ENCODE results near the gene PCED1B.

Gene PCED1B

GRCh38 chr12:47202176-47202575 lies 122.8 kb downstream of the PCED1B start:
- WGBS, 2 experiments = 89 to 91% methylated on average over 2 of the region's 2 CpGs
- Histone ChIP-seq H3K4me1 (ENCODE audit: control insufficient read depth, insufficient read depth, low read length) (peaks cover 2% of the 10 kb centered on the region), H3K9me3 (ENCODE audit: control insufficient read depth, low read length) (no peaks in the 10 kb centered on the region), H3K27ac (ENCODE audit: insufficient read depth, low read depth, low read length, poor library complexity, severe bottlenecking) (no peak overlapping the region), H3K36me3 (ENCODE audit: control insufficient read depth, insufficient read depth, low read length) (no peaks in the 10 kb centered on the region), H3K27me3 (ENCODE audit: control insufficient read depth, insufficient read depth, low read length, poor library complexity, severe bottlenecking) (no peaks in the 10 kb centered on the region), H3K4me3 (ENCODE audit: insufficient read depth, low read depth, low read length) (no peak overlapping the region)

GRCh38 chr12:47205532-47206449 lies 126.4 kb downstream of the PCED1B start:
- no peaks in the 10 kb centered on the region for H3K27me3 ChIP-seq (ENCODE audit: control insufficient read depth, insufficient read depth, low read length, poor library complexity, severe bottlenecking)
- WGBS, 2 experiments = 43 to 53% methylated on average over 8 of the region's 8 CpGs
- H3K4me1 ChIP-seq (ENCODE audit: control insufficient read depth, insufficient read depth, low read length) = peaks cover 7% of the 10 kb centered on the region
- no peaks in the 10 kb centered on the region for H3K9me3 ChIP-seq (ENCODE audit: control insufficient read depth, low read length)
- no peaks in the 10 kb centered on the region for H3K36me3 ChIP-seq (ENCODE audit: control insufficient read depth, insufficient read depth, low read length)
- H3K27ac ChIP-seq (ENCODE audit: insufficient read depth, low read depth, low read length, poor library complexity, severe bottlenecking) = no peak overlapping the region
- no peak overlapping the region for H3K4me3 ChIP-seq (ENCODE audit: insufficient read depth, low read depth, low read length)

- WGBS, 2 experiments = 98 to 99% methylated on average over 4 to 5 of the region's 5 CpGs
- H3K36me3 ChIP-seq (ENCODE audit: control insufficient read depth, insufficient read depth, low read length) = no peaks in the 10 kb centered on the region
- no peaks in the 10 kb centered on the region for H3K27me3 ChIP-seq (ENCODE audit: control insufficient read depth, insufficient read depth, low read length, poor library complexity, severe bottlenecking)
- no peak overlapping the region for H3K4me3 ChIP-seq (ENCODE audit: insufficient read depth, low read depth, low read length)
- no peak overlapping the region for H3K27ac ChIP-seq (ENCODE audit: insufficient read depth, low read depth, low read length, poor library complexity, severe bottlenecking)
- no peaks in the 10 kb centered on the region for H3K9me3 ChIP-seq (ENCODE audit: control insufficient read depth, low read length)
- H3K4me1 ChIP-seq (ENCODE audit: control insufficient read depth, insufficient read depth, low read length) = peaks cover 7% of the 10 kb centered on the region
Measured at GRCh38 chr12:47206450-47207339, 127.3 kb downstream of the PCED1B start.

- H3K4me3 ChIP-seq (ENCODE audit: insufficient read depth, low read depth, low read length) = no peak overlapping the region
- H3K27me3 ChIP-seq (ENCODE audit: control insufficient read depth, insufficient read depth, low read length, poor library complexity, severe bottlenecking) = no peaks in the 10 kb centered on the region
- WGBS, 2 experiments = 89 to 94% methylated on average over 2 of the region's 2 CpGs
- H3K36me3 ChIP-seq (ENCODE audit: control insufficient read depth, insufficient read depth, low read length) = no peaks in the 10 kb centered on the region
- no peaks in the 10 kb centered on the region for H3K9me3 ChIP-seq (ENCODE audit: control insufficient read depth, low read length)
- no peak overlapping the region for H3K27ac ChIP-seq (ENCODE audit: insufficient read depth, low read depth, low read length, poor library complexity, severe bottlenecking)
- H3K4me1 ChIP-seq (ENCODE audit: control insufficient read depth, insufficient read depth, low read length) = peaks cover 7% of the 10 kb centered on the region
Measured at GRCh38 chr12:47207340-47207717, 127.9 kb downstream of the PCED1B start.

- 91 to 95% methylated on average over 3 of the region's 3 CpGs for WGBS, 2 experiments
- no peaks in the 10 kb centered on the region for H3K36me3 ChIP-seq (ENCODE audit: control insufficient read depth, insufficient read depth, low read length)
- H3K27ac ChIP-seq (ENCODE audit: insufficient read depth, low read depth, low read length, poor library complexity, severe bottlenecking) = no peak overlapping the region
- H3K4me1 ChIP-seq (ENCODE audit: control insufficient read depth, insufficient read depth, low read length) = peaks cover 7% of the 10 kb centered on the region
- no peak overlapping the region for H3K4me3 ChIP-seq (ENCODE audit: insufficient read depth, low read depth, low read length)
- H3K27me3 ChIP-seq (ENCODE audit: control insufficient read depth, insufficient read depth, low read length, poor library complexity, severe bottlenecking) = no peaks in the 10 kb centered on the region
- H3K9me3 ChIP-seq (ENCODE audit: control insufficient read depth, low read length) = no peaks in the 10 kb centered on the region
Measured at GRCh38 chr12:47207829-47208248, 128.4 kb downstream of the PCED1B start.

GRCh38 chr12:47209014-47209413 lies 129.6 kb downstream of the PCED1B start:
- Histone ChIP-seq H3K36me3 (ENCODE audit: control insufficient read depth, insufficient read depth, low read length) (no peaks in the 10 kb centered on the region), H3K9me3 (ENCODE audit: control insufficient read depth, low read length) (no peaks in the 10 kb centered on the region), H3K27ac (ENCODE audit: insufficient read depth, low read depth, low read length, poor library complexity, severe bottlenecking) (no peak overlapping the region), H3K4me1 (ENCODE audit: control insufficient read depth, insufficient read depth, low read length) (peaks cover 7% of the 10 kb centered on the region), H3K4me3 (ENCODE audit: insufficient read depth, low read depth, low read length) (no peak overlapping the region), H3K27me3 (ENCODE audit: control insufficient read depth, insufficient read depth, low read length, poor library complexity, severe bottlenecking) (no peaks in the 10 kb centered on the region)
- WGBS, 2 experiments = 88 to 92% methylated on average over 6 of the region's 6 CpGs

GRCh38 chr12:47210776-47211175 lies 131.4 kb downstream of the PCED1B start:
- H3K36me3 ChIP-seq (ENCODE audit: control insufficient read depth, insufficient read depth, low read length) = no peaks in the 10 kb centered on the region
- 84 to 95% methylated on average over 3 to 4 of the region's 4 CpGs for WGBS, 2 experiments
- H3K4me1 ChIP-seq (ENCODE audit: control insufficient read depth, insufficient read depth, low read length) = peaks cover 7% of the 10 kb centered on the region
- no peak overlapping the region for H3K4me3 ChIP-seq (ENCODE audit: insufficient read depth, low read depth, low read length)
- H3K9me3 ChIP-seq (ENCODE audit: control insufficient read depth, low read length) = no peaks in the 10 kb centered on the region
- H3K27ac ChIP-seq (ENCODE audit: insufficient read depth, low read depth, low read length, poor library complexity, severe bottlenecking) = no peak overlapping the region
- no peaks in the 10 kb centered on the region for H3K27me3 ChIP-seq (ENCODE audit: control insufficient read depth, insufficient read depth, low read length, poor library complexity, severe bottlenecking)

GRCh38 chr12:47212701-47213039 lies 133.2 kb downstream of the PCED1B start:
- Histone ChIP-seq H3K27me3 (ENCODE audit: control insufficient read depth, insufficient read depth, low read length, poor library complexity, severe bottlenecking) (no peaks in the 10 kb centered on the region), H3K36me3 (ENCODE audit: control insufficient read depth, insufficient read depth, low read length) (no peaks in the 10 kb centered on the region), H3K27ac (ENCODE audit: insufficient read depth, low read depth, low read length, poor library complexity, severe bottlenecking) (no peak overlapping the region), H3K4me1 (ENCODE audit: control insufficient read depth, insufficient read depth, low read length) (no peaks in the 10 kb centered on the region), H3K4me3 (ENCODE audit: insufficient read depth, low read depth, low read length) (no peak overlapping the region), H3K9me3 (ENCODE audit: control insufficient read depth, low read length) (no peaks in the 10 kb centered on the region)

GRCh38 chr12:47213396-47213795 lies 134.0 kb downstream of the PCED1B start:
- 100% methylated on average over 1 of the region's 3 CpGs for WGBS, 2 experiments
- no peak overlapping the region for H3K4me3 ChIP-seq (ENCODE audit: insufficient read depth, low read depth, low read length)
- no peaks in the 10 kb centered on the region for H3K4me1 ChIP-seq (ENCODE audit: control insufficient read depth, insufficient read depth, low read length)
- no peaks in the 10 kb centered on the region for H3K9me3 ChIP-seq (ENCODE audit: control insufficient read depth, low read length)
- H3K27ac ChIP-seq (ENCODE audit: insufficient read depth, low read depth, low read length, poor library complexity, severe bottlenecking) = no peak overlapping the region
- no peaks in the 10 kb centered on the region for H3K27me3 ChIP-seq (ENCODE audit: control insufficient read depth, insufficient read depth, low read length, poor library complexity, severe bottlenecking)
- H3K36me3 ChIP-seq (ENCODE audit: control insufficient read depth, insufficient read depth, low read length) = no peaks in the 10 kb centered on the region

- H3K9me3 ChIP-seq (ENCODE audit: control insufficient read depth, low read length) = no peaks in the 10 kb centered on the region
- no peak overlapping the region for H3K27ac ChIP-seq (ENCODE audit: insufficient read depth, low read depth, low read length, poor library complexity, severe bottlenecking)
- WGBS, 2 experiments = 87 to 97% methylated on average over 3 of the region's 3 CpGs
- no peaks in the 10 kb centered on the region for H3K36me3 ChIP-seq (ENCODE audit: control insufficient read depth, insufficient read depth, low read length)
- no peak overlapping the region for H3K4me3 ChIP-seq (ENCODE audit: insufficient read depth, low read depth, low read length)
- H3K4me1 ChIP-seq (ENCODE audit: control insufficient read depth, insufficient read depth, low read length) = no peaks in the 10 kb centered on the region
- H3K27me3 ChIP-seq (ENCODE audit: control insufficient read depth, insufficient read depth, low read length, poor library complexity, severe bottlenecking) = no peaks in the 10 kb centered on the region
Measured at GRCh38 chr12:47214001-47214619, 134.7 kb downstream of the PCED1B start.
